Measurements from ENCODE around the gene CCDC12.

Gene CCDC12

GRCh38 chr3:46972396-46972795, 4.1 kb downstream of the CCDC12 start:
- H3K4me3 ChIP-seq (ENCODE audit: low read depth, low read length), result no peak overlapping the region
- TF ChIP-seq CTCF (IDR thresholded peaks at IDR 0.05; ENCODE audit: insufficient read depth, low read length, missing control alignments), result no peak
- POLR2A ChIA-PET, result no interaction called here
- DNase-seq (ENCODE audit: low read depth, low spot score), result no peak
- CTCF ChIA-PET, result no interaction called here

DNA sequence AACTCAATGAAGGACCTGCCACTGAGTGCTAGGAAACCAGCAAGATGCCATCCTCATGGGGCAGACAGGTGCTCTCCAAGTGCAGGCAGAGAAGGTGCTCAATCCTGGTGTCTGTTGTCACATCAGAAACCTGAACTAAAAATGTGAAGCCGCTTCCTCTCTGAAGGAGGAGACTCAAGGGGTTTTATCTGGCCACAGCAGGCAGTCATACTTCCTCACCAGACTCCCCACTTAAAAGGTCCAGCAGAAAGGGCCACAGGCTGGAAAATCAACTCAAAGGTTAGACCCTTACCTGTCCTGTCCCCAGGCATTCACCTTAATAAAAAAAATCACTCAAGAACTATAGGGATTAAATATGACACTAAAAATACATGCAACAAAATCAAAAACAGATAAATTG, 4.8 kb downstream of the CCDC12 start:
- no peak for TF ChIP-seq CTCF (IDR thresholded peaks at IDR 0.05; ENCODE audit: insufficient read depth, low read length, missing control alignments)
- POLR2A ChIA-PET, result no interaction called here
- DNase-seq (ENCODE audit: low read depth, low spot score), result no peak
- CTCF ChIA-PET, result interaction anchor here (0.9 kb wide), 1 partner anchor 36 kb away, joined by 3 read pairs; no protein-coding TSS in a partner anchor
- no peak overlapping the region for H3K4me3 ChIP-seq (ENCODE audit: low read depth, low read length)

DNA sequence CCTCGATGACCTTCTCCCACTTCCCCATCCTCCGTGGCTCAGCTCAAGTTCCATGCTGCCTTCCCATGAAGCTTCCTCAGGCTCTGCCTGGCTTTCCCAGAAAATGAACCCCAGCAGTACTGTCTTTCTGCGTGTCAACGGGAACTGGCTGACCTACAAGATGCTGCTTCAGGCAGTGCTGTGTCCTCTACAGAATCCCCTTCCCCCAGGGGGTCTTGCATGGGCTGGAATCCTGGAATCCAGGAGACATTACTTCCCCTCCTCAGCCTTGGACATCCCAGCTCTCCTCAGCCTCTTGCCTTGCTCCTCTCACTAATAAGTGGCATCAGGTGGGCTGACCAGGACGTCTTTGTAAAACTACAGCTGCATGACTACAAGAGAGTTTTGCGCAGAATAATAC, 5.4 kb downstream of the CCDC12 start:
- no peak for DNase-seq (ENCODE audit: low read depth, low spot score)
- POLR2A ChIA-PET, result interaction anchor here (0.6 kb wide), 1 partner anchor 24 kb away, joined by 3 read pairs; no protein-coding TSS in a partner anchor
- no peak for TF ChIP-seq CTCF (IDR thresholded peaks at IDR 0.05; ENCODE audit: insufficient read depth, low read length, missing control alignments)
- CTCF ChIA-PET, result interaction anchor here (0.9 to 1.1 kb wide), 2 partner anchors 36 to 47 kb away, joined by 3 read pairs; no protein-coding TSS in a partner anchor
- H3K4me3 ChIP-seq (ENCODE audit: low read depth, low read length), result no peak overlapping the region

DNA sequence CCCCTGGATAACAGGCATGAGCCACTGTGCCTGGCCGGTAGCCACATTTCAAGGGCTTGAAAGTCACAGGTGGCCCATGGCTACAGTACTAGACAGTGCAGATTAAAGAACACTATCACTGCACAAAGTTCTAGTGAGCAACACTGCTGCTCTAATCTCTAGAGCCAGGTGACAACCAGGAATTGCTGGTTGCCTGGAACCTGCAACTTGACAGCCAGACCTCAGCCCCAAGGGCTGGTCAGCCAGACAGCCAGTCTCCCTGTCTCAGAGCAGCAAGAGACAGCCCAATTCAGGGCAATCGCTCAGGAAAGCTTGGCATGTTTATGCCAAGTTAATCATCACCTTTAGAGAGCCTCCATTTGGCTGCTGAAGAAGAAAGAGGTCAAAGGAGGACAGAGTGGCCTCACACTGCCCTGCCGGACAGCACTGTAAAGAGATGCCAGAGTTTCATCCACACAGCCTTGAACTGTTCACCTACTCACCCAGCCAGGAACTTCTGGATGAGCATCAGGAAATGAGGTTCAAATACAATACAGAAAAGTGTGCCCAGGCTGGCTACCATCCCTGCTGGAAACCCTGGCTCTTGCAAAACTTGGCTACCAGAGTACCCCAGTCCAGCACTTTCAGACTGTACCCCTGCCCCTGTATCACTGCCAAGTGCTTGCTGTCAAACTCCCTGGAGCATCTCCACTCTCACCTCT, 6.0 kb downstream of the CCDC12 start:
- no peak for TF ChIP-seq CTCF (IDR thresholded peaks at IDR 0.05; ENCODE audit: insufficient read depth, low read length, missing control alignments)
- H3K4me3 ChIP-seq (ENCODE audit: low read depth, low read length), result no peak overlapping the region
- ChIA-PET POLR2A (interaction anchor here (0.6 kb wide), 1 partner anchor 23 kb away, joined by 3 read pairs; no protein-coding TSS in a partner anchor), CTCF (interaction anchor here (0.9 to 1.8 kb wide), 4 partner anchors 11 to 46 kb away, joined by 3 to 8 read pairs (median 3); no protein-coding TSS in a partner anchor)
- no peak for DNase-seq (ENCODE audit: low read depth, low spot score)

DNA sequence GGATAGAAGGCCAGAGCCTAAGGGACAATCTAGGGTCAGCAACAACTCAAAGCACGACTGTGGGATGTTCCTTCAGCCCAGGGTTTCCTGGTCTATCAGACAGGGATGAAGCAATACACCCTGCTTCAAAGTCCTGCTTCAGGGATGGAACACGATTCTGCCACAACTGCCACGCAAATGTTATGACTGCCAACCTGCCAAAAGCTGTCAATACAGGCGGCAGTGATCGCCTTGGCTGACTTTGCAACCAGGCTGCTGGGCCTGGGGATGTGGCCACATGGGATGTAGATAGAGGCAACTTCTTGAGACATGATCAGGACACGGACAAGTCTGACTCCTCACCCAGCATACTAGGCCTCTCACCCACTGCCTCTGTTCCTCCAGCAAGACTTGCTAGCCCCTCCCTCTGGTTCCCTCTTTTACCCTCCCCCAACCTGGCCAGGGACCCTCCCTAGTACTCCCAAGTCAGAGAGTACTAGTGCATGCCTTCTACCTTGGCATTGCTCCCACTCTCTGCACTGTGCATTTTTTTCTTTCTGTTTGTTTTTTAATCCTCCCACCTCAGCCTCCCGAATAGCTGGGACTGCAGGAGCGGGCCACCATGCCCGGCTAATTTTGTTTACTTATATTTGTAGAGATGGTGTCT, 7.6 kb downstream of the CCDC12 start:
- TF ChIP-seq CTCF (IDR thresholded peaks at IDR 0.05; ENCODE audit: insufficient read depth, low read length, missing control alignments), result no peak
- POLR2A ChIA-PET, result no interaction called here
- DNase-seq (ENCODE audit: low read depth, low spot score), result no peak
- no peak overlapping the region for H3K4me3 ChIP-seq (ENCODE audit: low read depth, low read length)
- CTCF ChIA-PET, result interaction anchor here (1.0 to 1.8 kb wide), 2 partner anchors 30 to 33 kb away, joined by 3 to 8 read pairs; no protein-coding TSS in a partner anchor

GRCh38 chr3:46966811-46967210, 9.7 kb downstream of the CCDC12 start:
- no peak for TF ChIP-seq CTCF (IDR thresholded peaks at IDR 0.05; ENCODE audit: insufficient read depth, low read length, missing control alignments)
- no peak overlapping the region for H3K4me3 ChIP-seq (ENCODE audit: low read depth, low read length)
- DNase-seq (ENCODE audit: low read depth, low spot score), result no peak
- CTCF ChIA-PET, result interaction anchor here (1.0 kb wide), 1 partner anchor 31 kb away, joined by 3 read pairs; no protein-coding TSS in a partner anchor
- POLR2A ChIA-PET, result interaction anchor here (1.4 kb wide), 1 partner anchor 9 kb away, joined by 4 read pairs; no protein-coding TSS in a partner anchor
